PC-3 (cell line): ENCODE results near the gene PACSIN2. TPM values are rescaled to one million over a fixed set of nuclear protein-coding genes. Genes with fewer than 3 reads are reported as not detected.

Experiments
- ATAC-seq: fragments of 200-7000 bp; cut with Tn5 transposase; 2 replicates; pipeline ENCODE4 v1.9.1; 2020; ENCODE audit warnings: mild to moderate bottlenecking, moderate library complexity
- BruUV-seq: library from RNA; stranded (reverse); fragments of 400-500 nt; replicated peaks from 2 replicates; lab custom pipeline; 2021; lab: Mats Ljungman, UMichigan
- CTCF ChIA-PET: fragments of 300-600 bp; sonication (Branson Sonifier 250); formaldehyde crosslinking; loops from one replicate; lab custom pipeline; 2022; ENCODE audit warnings: antibody characterized with exemption; lab: Charles Lee
- POLR2A ChIA-PET: fragments of 300-600 bp; sonication (Branson Sonifier 250); formaldehyde crosslinking; loops from one replicate; lab custom pipeline; 2022; ENCODE audit warnings: antibody characterized with exemption; ENCODE audit not compliant: unreplicated experiment; lab: Charles Lee
- DNase-seq: peaks from one replicate; pipeline ENCODE4 v3.0.0-alpha.2; 2015
- H2AFZ ChIP-seq: fragments of 300-600 bp; sonication (generic); 2 replicates; pipeline ENCODE4 v1.6.0; 2016; ENCODE audit warnings: antibody characterized with exemption, low read length
- H3F3A ChIP-seq: fragments of 300-600 bp; sonication (generic); one replicate; pipeline ENCODE4 v1.6.0; 2017; ENCODE audit warnings: antibody characterized with exemption, low read length, control low read depth, mild to moderate bottlenecking; ENCODE audit not compliant: unreplicated experiment
- H3K27ac ChIP-seq: fragments of 300-600 bp; sonication (generic); 2 replicates; pipeline ENCODE4 v1.5.1; 2016; ENCODE audit warnings: mild to moderate bottlenecking, low read length
- H3K27me3 ChIP-seq: fragments of 300-600 bp; sonication (generic); 2 replicates; pipeline ENCODE4 v1.6.1; 2016; ENCODE audit warnings: low read length, mixed read lengths
- H3K36me3 ChIP-seq: fragments of 300-600 bp; sonication (generic); 2 replicates; pipeline ENCODE4 v1.6.1; 2016; ENCODE audit warnings: low read depth, mixed run types, low read length, mixed read lengths
- H3K4me1 ChIP-seq: fragments of 300-600 bp; sonication (generic); 2 replicates; pipeline ENCODE4 v1.5.1; 2016; ENCODE audit warnings: low read length; ENCODE audit not compliant: insufficient read depth
- H3K4me2 ChIP-seq: fragments of 300-600 bp; sonication (generic); 2 replicates; pipeline ENCODE4 v1.6.0; 2016; ENCODE audit warnings: low read length
- H3K4me3 ChIP-seq: fragments of 300-600 bp; sonication (generic); 2 replicates; pipeline ENCODE4 v1.5.1; 2016; ENCODE audit warnings: mild to moderate bottlenecking, low read length, mixed read lengths
- H3K79me2 ChIP-seq: fragments of 300-600 bp; sonication (generic); 2 replicates; pipeline ENCODE4 v1.6.1; 2017; ENCODE audit warnings: low read length, mixed read lengths
- H3K9ac ChIP-seq: fragments of 300-600 bp; sonication (generic); 2 replicates; pipeline ENCODE4 v1.6.0; 2016; ENCODE audit warnings: mild to moderate bottlenecking, low read length
- H3K9me2 ChIP-seq: fragments of 300-600 bp; sonication (generic); replicated peaks from 2 replicates; pipeline ENCODE4 v1.6.1; 2016; ENCODE audit warnings: mixed run types, low read length, mixed read lengths
- H3K9me3 ChIP-seq: fragments of 300-600 bp; sonication (generic); 2 replicates; pipeline ENCODE4 v1.6.1; 2016; ENCODE audit warnings: low read length, mixed read lengths
- H4K20me1 ChIP-seq: fragments of 300-600 bp; sonication (generic); 2 replicates; pipeline ENCODE4 v1.6.1; 2016; ENCODE audit warnings: low read length, mixed read lengths
- CTCF ChIP-seq: fragments of 300-600 bp; sonication (generic); conservative IDR thresholded peaks from 2 replicates; pipeline ENCODE4 v1.5.1; 2017; ENCODE audit warnings: antibody characterized with exemption, low read depth, mild to moderate bottlenecking, low read length
- EZH2 ChIP-seq: fragments of 300-600 bp; sonication (generic); IDR thresholded peaks from one replicate; pipeline ENCODE4 v1.6.1; 2017; ENCODE audit warnings: antibody characterized with exemption, mild to moderate bottlenecking, low read length; ENCODE audit not compliant: unreplicated experiment
- EZH2phosphoT487 ChIP-seq: fragments of 300-600 bp; sonication (generic); IDR thresholded peaks from 2 replicates; pipeline ENCODE4 v1.6.1; 2018; ENCODE audit warnings: mild to moderate bottlenecking, antibody characterized with exemption, low read length, borderline replicate concordance
- intact Hi-C: fragments of 100-400 bp; cut with micrococcal nuclease; formaldehyde crosslinking; loops from 2 replicates; pipeline ENCODE4 v1.9.0; 2023
- total RNA-seq: library from RNA; depleted of rRNA; stranded (reverse); fragments of >200 nt; gene quantifications from 2 replicates; pipeline ENCODE4 v1.2.3, GENCODE V29; 2014

PACSIN2 gene
- total RNA-seq, 1 experiment from 2014 or later: 25.7 TPM

GRCh38 chr22:42906605-42907348 lies 108.2 kb downstream of the PACSIN2 start:
- no peak overlapping the region for H3K4me3 ChIP-seq
- ATAC-seq (no peak), DNase-seq (no peak)
- BruUV-seq: no TSS peak
- ChIA-PET CTCF (no interaction called here), POLR2A (no interaction called here)
- H3K9me2 ChIP-seq: no peaks in the 10 kb centered on the region
- TF ChIP-seq CTCF: no peak
- no peak for TF ChIP-seq EZH2
- no peak for TF ChIP-seq EZH2phosphoT487
- H3K36me3 ChIP-seq: no peaks in the 10 kb centered on the region
- no peak overlapping the region for H3K27ac ChIP-seq
- no peaks in the 10 kb centered on the region for H3K79me2 ChIP-seq
- H3K4me1 ChIP-seq: no peaks in the 10 kb centered on the region
- no peak overlapping the region for H3K9ac ChIP-seq
- no peaks in the 10 kb centered on the region for H3K9me3 ChIP-seq
- no peaks in the 10 kb centered on the region for H3F3A ChIP-seq
- H2AFZ ChIP-seq: no peak overlapping the region
- H4K20me1 ChIP-seq: no peaks in the 10 kb centered on the region
- intact Hi-C loops: no loop called here
- no peak overlapping the region for H3K4me2 ChIP-seq
- H3K27me3 ChIP-seq: no peaks in the 10 kb centered on the region

- Histone ChIP-seq H3F3A (no peaks in the 10 kb centered on the region), H3K27ac (no peak overlapping the region), H3K4me3 (no peak overlapping the region), H3K79me2 (no peaks in the 10 kb centered on the region), H3K27me3 (no peaks in the 10 kb centered on the region), H3K9me2 (no peaks in the 10 kb centered on the region), H3K9ac (no peak overlapping the region), H3K36me3 (no peaks in the 10 kb centered on the region), H3K9me3 (no peaks in the 10 kb centered on the region), H4K20me1 (no peaks in the 10 kb centered on the region), H2AFZ (no peak overlapping the region), H3K4me1 (no peaks in the 10 kb centered on the region), H3K4me2 (no peak overlapping the region)
- ChIA-PET POLR2A (no interaction called here), CTCF (no interaction called here)
- TF ChIP-seq EZH2 (no peak), EZH2phosphoT487 (no peak), CTCF (no peak)
- intact Hi-C loops: no loop called here
- ATAC-seq: no peak
- DNase-seq: no peak
- no TSS peak for BruUV-seq
These were observed 109.2 kb downstream of the PACSIN2 start for GRCh38 chr22:42905702-42906183.

GRCh38 chr22:42905217-42905616 lies 109.7 kb downstream of the PACSIN2 start:
- CTCF ChIA-PET: no interaction called here
- Histone ChIP-seq H3K9me2 (no peaks in the 10 kb centered on the region), H3K9ac (no peak overlapping the region), H3K79me2 (no peaks in the 10 kb centered on the region), H2AFZ (no peak overlapping the region), H3K4me1 (no peaks in the 10 kb centered on the region), H3K4me3 (no peak overlapping the region), H3K4me2 (no peak overlapping the region), H3K36me3 (no peaks in the 10 kb centered on the region), H3K9me3 (no peaks in the 10 kb centered on the region), H3K27me3 (no peaks in the 10 kb centered on the region), H4K20me1 (no peaks in the 10 kb centered on the region), H3F3A (no peaks in the 10 kb centered on the region), H3K27ac (no peak overlapping the region)
- POLR2A ChIA-PET: no interaction called here
- no peak for ATAC-seq
- TF ChIP-seq CTCF (no peak), EZH2phosphoT487 (no peak), EZH2 (no peak)
- intact Hi-C loops: no loop called here
- no peak for DNase-seq
- no TSS peak for BruUV-seq
